Panc1 (cell line): Measurements from ENCODE around the gene GBA2. TPM values are rescaled to one million over a fixed set of nuclear protein-coding genes. Genes with fewer than 3 reads are reported as not detected.
A peak's percentile ranks its signal among the peaks of the same experiment; 100 is the strongest.

Experiments used
- ATAC-seq: fragments of 200-7000 bp; cut with Tn5 transposase; 2 replicates; pipeline ENCODE4 v1.9.1; 2020; ENCODE audit warnings: mild to moderate bottlenecking, moderate library complexity
- BruUV-seq: library from RNA; stranded (reverse); fragments of 400-500 nt; replicated peaks from 2 replicates; lab custom pipeline; 2021; lab: Mats Ljungman, UMichigan
- CTCF ChIA-PET: fragments of 300-600 bp; sonication (Branson Sonifier 250); formaldehyde crosslinking; loops from one replicate; lab custom pipeline; 2022; ENCODE audit warnings: antibody characterized with exemption; lab: Charles Lee
- POLR2A ChIA-PET: fragments of 300-600 bp; sonication (Branson Sonifier 250); formaldehyde crosslinking; loops from one replicate; lab custom pipeline; 2022; ENCODE audit warnings: antibody characterized with exemption; lab: Charles Lee
- DNase-seq: peaks from one replicate; pipeline ENCODE4 v3.0.0-alpha.2; 2010; ENCODE audit warnings: low read depth, low spot score
- H3K27ac ChIP-seq: 2 replicates; pipeline ENCODE4 v1.5.1; 2011; ENCODE audit warnings: mild to moderate bottlenecking, low read length, inconsistent platforms
- H3K27me3 ChIP-seq: fragments of 200-500 bp; sonication (Bioruptor generic); 2 replicates; pipeline ENCODE4 v1.6.0; 2014; ENCODE audit warnings: low read length, inconsistent platforms; ENCODE audit not compliant: control insufficient read depth, insufficient read depth
- H3K36me3 ChIP-seq: fragments of 200-500 bp; sonication (Bioruptor generic); 2 replicates; pipeline ENCODE4 v1.5.1; 2014; ENCODE audit warnings: inconsistent platforms, mild to moderate bottlenecking, low read length, moderate library complexity; ENCODE audit not compliant: control insufficient read depth, insufficient read depth
- H3K4me1 ChIP-seq: 2 replicates; pipeline ENCODE4 v1.5.1; 2011; ENCODE audit warnings: inconsistent platforms, mild to moderate bottlenecking, low read length, moderate library complexity; ENCODE audit not compliant: control insufficient read depth, insufficient read depth
- H3K4me3 ChIP-seq, 2 experiments: 2 replicates each; pipeline ENCODE4 v1.5.1; 2011 to 2012; ENCODE audit warnings: low read depth in 2 of 2, low read length in 2 of 2, mild to moderate bottlenecking in 2 of 2, inconsistent platforms in 1 of 2, moderate library complexity in 1 of 2
- H3K9me3 ChIP-seq: fragments of 200-500 bp; sonication (Bioruptor generic); 2 replicates; pipeline ENCODE4 v1.5.1; 2014; ENCODE audit warnings: low read depth, mild to moderate bottlenecking, inconsistent platforms, low read length, moderate library complexity; ENCODE audit not compliant: control insufficient read depth, insufficient read depth
- CTCF ChIP-seq: fragments of 450-650 bp; IDR thresholded peaks from 2 replicates; pipeline ENCODE4 v1.5.1; 2017; ENCODE audit warnings: mild to moderate bottlenecking
- POLR2AphosphoS5 ChIP-seq: IDR thresholded peaks from 2 replicates; pipeline ENCODE4 v1.6.1; 2012; ENCODE audit warnings: mild to moderate bottlenecking, low read depth, low read length, moderate library complexity
- SIN3A ChIP-seq: IDR thresholded peaks from 2 replicates; pipeline ENCODE4 v1.6.1; 2012; ENCODE audit warnings: low read depth, mild to moderate bottlenecking, low read length, moderate library complexity, borderline replicate concordance; ENCODE audit not compliant: insufficient read depth
- TCF7L2 ChIP-seq: IDR thresholded peaks from 2 replicates; pipeline ENCODE4 v1.6.1; 2011; ENCODE audit warnings: mild to moderate bottlenecking, low read depth, low read length, inconsistent platforms
- in situ Hi-C: cut with HindIII; loops from 2 replicates; pipeline ENCODE4 v1.10.0; 2016; ENCODE audit warnings: low sequenced_read_pairs, low pct_unique_long_range_greater_than_20kb
- intact Hi-C: fragments of 100-400 bp; cut with micrococcal nuclease; formaldehyde crosslinking; loops from one replicate; pipeline ENCODE4 v1.10.0; 2022; ENCODE audit not compliant: unreplicated experiment
- total RNA-seq: library from RNA; stranded (reverse); gene quantifications from one replicate; pipeline ENCODE4 v1.2.1, GENCODE V29; 2021; ENCODE audit not compliant: unreplicated experiment
- TF ChIP-seq, protein P1 (sequence below), 2 experiments: IDR thresholded peaks; 2 replicates each; pipeline ENCODE4 v1.6.1; 2011 to 2012; ENCODE audit warnings: low read depth in 2 of 2, control low read depth in 1 of 2, low read length in 1 of 2, mild to moderate bottlenecking in 1 of 2, moderate library complexity in 1 of 2; ENCODE audit not compliant: insufficient read depth in 1 of 2

The GBA2 gene
- total RNA-seq, 1 experiment from 2014 or later, result 109 TPM

- DNase-seq, result no peak
- ChIA-PET POLR2A (interaction anchor here (0.6 kb wide), 1 partner anchor 15 kb away, joined by 8 read pairs; no protein-coding TSS in a partner anchor), CTCF (no interaction called here)
- intact Hi-C loops (loop anchor here (5.0 kb wide), 1 partner anchor 49 kb away; the partner anchor contains the start of genes CCDC107 and RMRP), in situ Hi-C loops (no loop called here)
- H3K27me3 ChIP-seq, result no peaks in the 10 kb centered on the region
- no peak overlapping the region for H3K27ac ChIP-seq
- H3K36me3 ChIP-seq, result peaks cover 43% of the 10 kb centered on the region
- no peak for ATAC-seq
- no peaks in the 10 kb centered on the region for H3K4me1 ChIP-seq
- H3K9me3 ChIP-seq, result no peaks in the 10 kb centered on the region
- TF ChIP-seq CTCF (no peak), TCF7L2 (no peak), SIN3A (no peak), POLR2AphosphoS5 (no peak)
- TF ChIP-seq, protein P1, sequence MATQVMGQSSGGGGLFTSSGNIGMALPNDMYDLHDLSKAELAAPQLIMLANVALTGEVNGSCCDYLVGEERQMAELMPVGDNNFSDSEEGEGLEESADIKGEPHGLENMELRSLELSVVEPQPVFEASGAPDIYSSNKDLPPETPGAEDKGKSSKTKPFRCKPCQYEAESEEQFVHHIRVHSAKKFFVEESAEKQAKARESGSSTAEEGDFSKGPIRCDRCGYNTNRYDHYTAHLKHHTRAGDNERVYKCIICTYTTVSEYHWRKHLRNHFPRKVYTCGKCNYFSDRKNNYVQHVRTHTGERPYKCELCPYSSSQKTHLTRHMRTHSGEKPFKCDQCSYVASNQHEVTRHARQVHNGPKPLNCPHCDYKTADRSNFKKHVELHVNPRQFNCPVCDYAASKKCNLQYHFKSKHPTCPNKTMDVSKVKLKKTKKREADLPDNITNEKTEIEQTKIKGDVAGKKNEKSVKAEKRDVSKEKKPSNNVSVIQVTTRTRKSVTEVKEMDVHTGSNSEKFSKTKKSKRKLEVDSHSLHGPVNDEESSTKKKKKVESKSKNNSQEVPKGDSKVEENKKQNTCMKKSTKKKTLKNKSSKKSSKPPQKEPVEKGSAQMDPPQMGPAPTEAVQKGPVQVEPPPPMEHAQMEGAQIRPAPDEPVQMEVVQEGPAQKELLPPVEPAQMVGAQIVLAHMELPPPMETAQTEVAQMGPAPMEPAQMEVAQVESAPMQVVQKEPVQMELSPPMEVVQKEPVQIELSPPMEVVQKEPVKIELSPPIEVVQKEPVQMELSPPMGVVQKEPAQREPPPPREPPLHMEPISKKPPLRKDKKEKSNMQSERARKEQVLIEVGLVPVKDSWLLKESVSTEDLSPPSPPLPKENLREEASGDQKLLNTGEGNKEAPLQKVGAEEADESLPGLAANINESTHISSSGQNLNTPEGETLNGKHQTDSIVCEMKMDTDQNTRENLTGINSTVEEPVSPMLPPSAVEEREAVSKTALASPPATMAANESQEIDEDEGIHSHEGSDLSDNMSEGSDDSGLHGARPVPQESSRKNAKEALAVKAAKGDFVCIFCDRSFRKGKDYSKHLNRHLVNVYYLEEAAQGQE (IDR thresholded peaks at IDR 0.05; ENCODE audit: insufficient read depth in 1 of 2, low read depth in 2 of 2, low read length in 1 of 2), result no peak
- no peak overlapping the region for H3K4me3 ChIP-seq
- TSS peak; percentile 63 for BruUV-seq
Measured at GRCh38 chr9:35705836-35706430, 43.1 kb downstream of the GBA2 start.

GRCh38 chr9:35705372-35705771, 43.7 kb downstream of the GBA2 start:
- no peaks in the 10 kb centered on the region for H3K9me3 ChIP-seq
- intact Hi-C loops (loop anchor here (5.0 kb wide), 1 partner anchor 48 kb away; the partner anchor contains the start of genes CCDC107 and RMRP), in situ Hi-C loops (no loop called here)
- BruUV-seq, result no TSS peak
- ATAC-seq (no peak), DNase-seq (no peak)
- H3K4me3 ChIP-seq, result no peak overlapping the region
- CTCF ChIA-PET, result interaction anchor here (0.6 to 1.6 kb wide), 2 partner anchors 9 to 58 kb away, joined by 5 to 17 read pairs; no protein-coding TSS in a partner anchor
- peaks cover 41% of the 10 kb centered on the region for H3K36me3 ChIP-seq
- H3K4me1 ChIP-seq, result no peaks in the 10 kb centered on the region
- no peaks in the 10 kb centered on the region for H3K27me3 ChIP-seq
- POLR2A ChIA-PET, result interaction anchor here (0.6 kb wide), 1 partner anchor 15 kb away, joined by 8 read pairs; no protein-coding TSS in a partner anchor
- no peak overlapping the region for H3K27ac ChIP-seq
- no peak for TF ChIP-seq TCF7L2
- no peak for TF ChIP-seq CTCF
- TF ChIP-seq, protein P1 (IDR thresholded peaks at IDR 0.05; ENCODE audit: insufficient read depth in 1 of 2, low read depth in 2 of 2, low read length in 1 of 2), result no peak
- no peak for TF ChIP-seq SIN3A
- TF ChIP-seq POLR2AphosphoS5, result no peak
